Brain microvascular endothelial cell (primary cell): ENCODE data around the gene CD151.

ENCODE experiments used
- DNase-seq: peaks from one replicate; pipeline ENCODE4 v3.0.0-alpha.2; 2020
- H3K27ac ChIP-seq: fragments of 250-450 bp; sonication (Bioruptor Pico); 2 replicates; pipeline ENCODE4 v1.5.1; 2020; ENCODE audit warnings: mild to moderate bottlenecking, moderate library complexity
- H3K27me3 ChIP-seq: fragments of 250-450 bp; sonication (Bioruptor Pico); replicated peaks from 2 replicates; pipeline ENCODE4 v1.5.1; 2020; ENCODE audit warnings: mild to moderate bottlenecking
- H3K36me3 ChIP-seq: fragments of 250-450 bp; sonication (Bioruptor Pico); replicated peaks from 2 replicates; pipeline ENCODE4 v1.5.1; 2020; ENCODE audit warnings: mild to moderate bottlenecking
- H3K4me3 ChIP-seq: 2 replicates; pipeline ENCODE4 v1.5.1; 2011; ENCODE audit warnings: low read depth, mild to moderate bottlenecking, control low read depth, low read length, moderate library complexity
- in situ Hi-C: cut with HindIII; loops from 2 replicates; pipeline ENCODE4 v1.10.0; 2017; ENCODE audit warnings: low sequenced_read_pairs, low pct_ligation_motif_present
- TF ChIP-seq, protein P1 (sequence below): IDR thresholded peaks from 2 replicates; pipeline ENCODE4 v1.5.1; 2011; ENCODE audit warnings: low read depth, mild to moderate bottlenecking, moderate library complexity, low read length, control low read depth, inconsistent platforms; ENCODE audit errors: missing control alignments

The CD151 gene

DNA sequence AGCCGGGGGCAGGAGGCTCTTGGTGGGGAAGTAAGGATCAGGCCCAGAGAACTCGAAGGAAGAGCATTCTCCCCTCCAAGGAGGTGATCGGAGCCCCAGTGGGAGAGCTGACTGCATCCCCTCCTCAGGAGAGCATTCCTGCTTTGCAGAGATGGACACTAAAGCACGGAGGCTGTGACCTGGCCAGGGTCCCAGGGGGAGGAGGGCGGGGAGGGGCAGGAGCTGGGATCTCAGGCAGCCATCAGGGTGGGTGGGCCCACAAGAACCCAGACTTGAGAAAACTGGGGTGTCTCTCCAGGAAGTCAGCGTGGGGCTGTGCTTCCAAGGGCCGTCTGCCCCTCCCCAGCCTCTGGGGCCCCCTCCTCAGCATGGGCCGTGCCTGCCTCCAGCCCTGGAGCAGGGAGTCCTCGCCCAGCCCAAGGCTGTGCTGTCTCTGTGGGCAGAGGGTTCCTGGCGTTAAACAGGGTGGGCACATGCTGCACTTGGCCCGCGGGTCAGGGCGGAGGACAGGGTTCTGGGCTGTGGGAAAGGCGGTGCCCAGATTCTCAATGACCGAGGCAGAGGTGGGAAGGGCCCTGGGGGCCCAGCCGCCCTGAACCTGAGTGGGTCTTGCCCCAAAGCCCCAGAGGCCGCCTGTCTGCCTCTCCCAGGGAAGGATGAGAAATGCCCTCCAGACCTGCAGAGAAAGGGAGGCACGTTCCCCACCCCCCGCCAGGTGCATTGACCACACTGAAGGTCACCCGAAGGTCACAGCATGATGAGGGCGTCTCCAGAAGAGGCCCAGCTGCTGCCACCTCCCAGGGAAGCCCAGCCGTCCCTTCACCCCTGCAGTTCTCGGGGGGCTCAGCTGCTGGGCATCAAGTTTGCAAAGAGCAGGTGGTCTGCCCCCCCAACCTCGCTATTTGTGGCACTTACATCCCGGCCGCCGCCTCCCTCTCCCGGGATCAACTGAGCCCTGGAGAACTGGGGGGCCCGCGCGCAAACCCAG is 43.5 kb upstream of the CD151 start:
- peaks cover 14% of the 10 kb centered on the region for H3K36me3 ChIP-seq
- no peaks in the 10 kb centered on the region for H3K27me3 ChIP-seq
- H3K27ac ChIP-seq: no peak overlapping the region
- H3K4me3 ChIP-seq: peak overlapping the region; percentile 9
- no peak for DNase-seq
- TF ChIP-seq, protein P1, sequence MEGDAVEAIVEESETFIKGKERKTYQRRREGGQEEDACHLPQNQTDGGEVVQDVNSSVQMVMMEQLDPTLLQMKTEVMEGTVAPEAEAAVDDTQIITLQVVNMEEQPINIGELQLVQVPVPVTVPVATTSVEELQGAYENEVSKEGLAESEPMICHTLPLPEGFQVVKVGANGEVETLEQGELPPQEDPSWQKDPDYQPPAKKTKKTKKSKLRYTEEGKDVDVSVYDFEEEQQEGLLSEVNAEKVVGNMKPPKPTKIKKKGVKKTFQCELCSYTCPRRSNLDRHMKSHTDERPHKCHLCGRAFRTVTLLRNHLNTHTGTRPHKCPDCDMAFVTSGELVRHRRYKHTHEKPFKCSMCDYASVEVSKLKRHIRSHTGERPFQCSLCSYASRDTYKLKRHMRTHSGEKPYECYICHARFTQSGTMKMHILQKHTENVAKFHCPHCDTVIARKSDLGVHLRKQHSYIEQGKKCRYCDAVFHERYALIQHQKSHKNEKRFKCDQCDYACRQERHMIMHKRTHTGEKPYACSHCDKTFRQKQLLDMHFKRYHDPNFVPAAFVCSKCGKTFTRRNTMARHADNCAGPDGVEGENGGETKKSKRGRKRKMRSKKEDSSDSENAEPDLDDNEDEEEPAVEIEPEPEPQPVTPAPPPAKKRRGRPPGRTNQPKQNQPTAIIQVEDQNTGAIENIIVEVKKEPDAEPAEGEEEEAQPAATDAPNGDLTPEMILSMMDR: no peak
- in situ Hi-C loops: no loop called here

DNA sequence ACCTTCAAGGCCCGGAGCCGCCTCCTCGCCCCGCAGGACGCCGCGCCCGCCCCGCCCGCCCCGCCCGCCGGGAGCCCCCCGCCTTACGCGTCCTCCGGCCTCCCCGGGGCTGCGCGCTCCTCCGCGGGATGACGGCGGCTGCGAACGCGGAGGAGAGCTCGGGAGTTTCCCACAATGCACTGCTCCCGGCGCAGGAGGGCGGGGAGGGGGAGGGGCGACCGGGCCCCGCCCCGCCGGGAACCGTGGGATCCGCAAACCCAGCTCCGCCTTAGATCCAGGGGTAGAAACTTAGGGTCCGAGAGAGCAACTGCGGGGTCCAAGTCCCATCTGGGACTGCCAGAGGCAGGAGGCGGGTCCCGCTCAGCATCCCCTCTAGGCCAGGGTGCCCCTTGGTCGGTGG is 42.8 kb upstream of the CD151 start, which contains the start of gene CEND1:
Gene CEND1 (minus strand): TSS at position 148 of the 400 bp plus-strand sequence. CDS start 1,514 bp downstream, outside the sequence.
- Histone ChIP-seq H3K27me3 (no peaks in the 10 kb centered on the region), H3K4me3 (peak within 1 kb of the TSS; percentile 9), H3K36me3 (peaks cover 17% of the 10 kb centered on the region), H3K27ac (no peak within 1 kb of the TSS)
- DNase-seq: no peak
- TF ChIP-seq, protein P1: no peak
- in situ Hi-C loops: no loop called here

DNA sequence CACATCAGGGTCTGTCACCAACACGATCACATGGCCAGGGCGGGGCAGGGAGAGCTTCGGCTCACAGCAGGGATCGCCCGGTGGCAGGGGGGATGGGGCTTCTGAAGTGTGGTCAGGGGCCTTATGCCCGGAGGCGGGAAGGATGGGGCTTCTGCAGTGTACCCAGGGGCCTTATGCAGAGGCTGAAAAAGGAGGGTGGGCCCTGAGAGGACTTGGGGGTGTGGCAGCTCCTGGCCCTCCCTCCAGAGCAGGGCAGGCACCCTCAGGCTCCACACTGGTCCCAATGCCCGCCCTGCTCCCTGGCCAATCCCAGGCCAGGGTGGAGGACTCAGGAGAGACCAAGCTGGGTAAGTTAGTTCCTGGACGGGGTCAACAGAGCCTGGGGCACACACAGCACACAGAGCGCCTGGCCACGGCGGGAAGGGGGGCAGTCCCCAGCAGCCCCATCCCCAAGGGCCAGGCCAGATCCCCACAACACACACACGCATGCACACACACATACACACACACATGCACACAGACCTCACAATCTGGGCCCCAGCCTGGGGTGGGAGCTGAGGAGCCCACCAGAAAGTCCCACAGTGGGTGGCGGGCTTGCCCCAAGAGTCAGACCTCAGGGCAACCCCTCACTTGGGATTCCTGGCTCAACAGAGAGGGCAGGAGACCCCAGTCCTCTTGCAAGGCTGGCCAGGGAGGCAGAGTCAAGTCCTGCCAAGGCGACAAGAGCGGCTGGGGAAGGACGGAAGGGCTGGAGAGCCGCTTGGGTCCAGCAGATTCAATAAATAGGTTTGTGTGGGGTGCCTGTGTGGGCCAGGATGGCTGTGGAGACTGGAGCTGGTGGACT is 41.8 kb upstream of the CD151 start:
- DNase-seq: no peak
- in situ Hi-C loops: no loop called here
- Histone ChIP-seq H3K27ac (no peak overlapping the region), H3K4me3 (no peak overlapping the region), H3K36me3 (peaks cover 17% of the 10 kb centered on the region), H3K27me3 (no peaks in the 10 kb centered on the region)
- TF ChIP-seq, protein P1: no peak

DNA sequence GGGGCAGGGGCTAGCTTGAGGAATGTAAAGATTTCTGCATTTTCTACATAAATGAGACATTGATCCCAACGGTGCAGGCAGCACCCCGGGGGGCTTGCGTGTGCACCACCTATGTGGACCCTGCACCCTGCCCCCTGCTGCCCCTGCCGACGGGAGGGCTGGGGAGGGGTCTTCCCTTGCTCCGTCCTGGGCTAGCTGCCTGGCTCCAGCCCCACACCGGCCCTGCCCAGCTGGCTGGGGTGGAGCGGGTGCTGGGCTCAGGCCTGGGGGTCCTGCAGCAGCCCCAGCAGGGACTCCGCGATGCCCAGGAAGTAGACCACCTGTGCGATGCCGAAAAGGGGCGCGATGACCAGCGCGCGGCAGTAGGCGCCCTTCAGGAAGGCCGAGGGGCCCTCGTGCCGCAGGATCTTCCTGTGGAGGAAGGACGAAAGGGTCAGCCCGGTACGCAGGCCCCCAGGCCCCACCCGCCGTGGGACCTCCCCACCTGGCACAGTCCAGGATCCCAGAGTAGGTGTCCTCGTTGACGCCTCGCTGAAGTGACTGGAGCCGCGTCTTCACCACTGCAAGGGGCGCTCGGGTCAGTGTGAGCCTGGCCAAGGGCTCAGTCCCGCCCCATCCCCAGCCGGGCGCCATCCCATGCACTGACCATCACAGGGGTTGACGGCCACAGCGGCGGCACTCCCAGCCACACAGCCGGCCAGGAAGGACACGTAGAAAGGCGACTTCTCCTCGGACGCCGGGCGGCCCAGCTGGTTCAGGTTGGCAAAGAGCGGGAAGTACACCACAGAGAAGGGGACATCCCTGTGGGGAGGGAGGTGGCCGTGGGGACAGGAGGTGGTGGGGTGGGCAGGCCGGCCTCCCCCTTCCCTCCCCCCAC is 40.9 kb upstream of the CD151 start:
- Histone ChIP-seq H3K27ac (no peak overlapping the region), H3K4me3 (no peak overlapping the region), H3K27me3 (no peaks in the 10 kb centered on the region), H3K36me3 (peaks cover 17% of the 10 kb centered on the region)
- TF ChIP-seq, protein P1: no peak
- in situ Hi-C loops: no loop called here
- no peak for DNase-seq

DNA sequence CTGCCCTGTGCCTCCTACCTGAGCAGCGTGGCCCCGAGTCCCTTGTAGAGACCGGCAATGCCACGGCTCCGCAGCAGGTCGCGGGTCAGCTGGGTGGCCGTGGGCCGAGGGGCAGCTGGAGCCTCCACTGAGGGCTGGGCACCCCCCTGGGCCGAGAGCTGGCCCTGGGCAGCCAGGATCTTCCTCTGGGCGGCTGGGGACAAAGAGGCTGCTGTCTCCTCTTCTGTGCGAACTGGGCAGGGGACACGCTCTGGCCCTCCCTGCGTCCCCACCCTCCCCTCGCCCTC is 40.3 kb upstream of the CD151 start:
- no peaks in the 10 kb centered on the region for H3K27me3 ChIP-seq
- TF ChIP-seq, protein P1: no peak
- H3K36me3 ChIP-seq: peaks cover 17% of the 10 kb centered on the region
- no peak for DNase-seq
- in situ Hi-C loops: no loop called here
- no peak overlapping the region for H3K27ac ChIP-seq
- H3K4me3 ChIP-seq: no peak overlapping the region
